ENCODE results near the gene NFATC2.

Gene NFATC2

GRCh38 chr20:51513545-51513944, 29.0 kb downstream of the NFATC2 start:
- DNase-seq, result no peak

DNA sequence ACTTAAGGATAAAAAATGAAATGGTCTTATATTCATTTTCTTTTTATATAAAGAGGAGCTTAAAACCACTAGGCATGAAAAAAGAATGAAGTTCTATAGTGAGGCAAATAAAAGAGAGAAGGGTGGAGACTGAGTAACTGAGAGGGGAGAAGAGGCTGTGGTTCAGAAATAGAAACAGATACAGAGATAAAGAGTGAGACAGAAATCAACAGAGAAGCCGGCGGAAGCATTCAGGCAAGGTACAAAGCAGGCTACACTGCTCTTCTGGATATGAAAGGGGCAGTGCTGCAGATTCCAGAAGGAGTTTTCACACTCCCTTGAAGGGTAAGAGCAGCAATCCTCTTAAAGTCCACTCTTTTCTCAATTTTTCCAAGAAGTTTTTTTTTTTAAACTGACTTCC, 29.9 kb downstream of the NFATC2 start:
- DNase-seq, result no peak

- DNase-seq, result no peak
Observed at GRCh38 chr20:51511861-51512619, 30.5 kb downstream of the NFATC2 start.

DNA sequence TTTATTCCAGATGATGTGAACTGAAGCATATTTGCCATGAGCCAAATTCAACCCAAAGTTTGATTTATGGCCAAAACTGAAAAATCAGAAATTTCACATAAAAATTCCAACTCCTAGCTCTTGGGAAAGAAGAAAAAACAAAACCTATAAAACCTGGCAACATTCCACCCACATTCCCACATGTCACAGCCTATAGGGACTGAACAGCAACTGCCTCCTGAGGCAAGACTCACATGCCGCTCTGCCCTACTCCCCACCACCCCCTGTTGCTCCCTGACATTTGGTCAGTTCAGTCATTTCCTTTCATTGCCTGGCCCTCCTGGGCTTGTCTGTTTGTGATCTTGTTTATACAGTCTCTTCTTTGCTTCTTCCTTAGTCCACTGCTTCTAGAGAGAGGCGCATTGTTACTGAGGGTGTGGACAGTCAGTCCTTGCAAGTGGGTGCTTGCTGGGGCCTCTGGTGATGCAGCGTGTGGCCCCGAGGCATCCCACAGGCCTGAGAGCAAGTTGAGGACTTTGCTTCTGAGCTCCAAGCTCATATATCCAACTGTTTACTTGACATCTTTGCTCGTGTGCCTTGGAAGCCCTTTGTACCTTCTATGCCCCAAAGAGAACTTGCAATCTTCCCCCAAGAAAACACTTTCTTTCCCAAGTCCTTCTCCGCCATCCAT, 31.4 kb downstream of the NFATC2 start:
- DNase-seq, result no peak

DNA sequence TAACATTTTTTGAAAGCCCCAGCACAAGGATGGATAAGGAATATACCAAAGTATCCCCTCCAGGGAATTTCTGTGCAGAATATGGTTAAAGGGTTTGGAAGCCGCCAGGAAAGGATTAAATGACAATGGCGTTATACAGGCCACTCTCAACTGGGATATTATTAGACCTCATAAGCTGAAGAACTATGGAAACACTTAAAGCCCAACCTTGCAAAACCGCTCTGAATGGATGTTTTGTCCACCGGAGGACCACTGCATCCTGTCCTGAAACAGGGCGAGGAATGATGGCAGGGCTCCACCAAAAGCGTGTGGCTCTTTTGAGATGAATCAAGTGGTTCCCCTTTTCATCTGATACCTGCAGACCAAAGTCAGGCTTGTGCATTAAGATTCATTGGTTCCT, 32.4 kb downstream of the NFATC2 start:
- DNase-seq, result no peak

DNA sequence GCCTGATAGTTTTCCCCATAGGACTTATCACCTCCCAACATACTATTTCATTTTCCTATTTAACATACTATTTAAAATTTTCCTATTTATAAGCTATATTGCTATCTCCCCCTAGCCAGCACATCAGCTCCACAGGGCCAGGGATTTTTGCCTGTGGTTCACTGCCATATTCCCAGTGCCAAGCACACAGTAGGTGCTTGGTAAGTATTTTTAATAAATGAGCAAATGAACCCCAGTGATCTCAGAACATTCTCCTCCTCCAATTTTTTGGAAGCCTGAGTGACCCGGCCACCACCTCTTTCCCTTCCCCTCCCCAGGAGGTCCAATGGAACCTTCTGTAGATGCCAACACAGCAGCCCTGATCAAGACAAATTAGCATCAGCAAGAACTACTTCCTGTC, 33.3 kb downstream of the NFATC2 start:
- no peak for DNase-seq

DNA sequence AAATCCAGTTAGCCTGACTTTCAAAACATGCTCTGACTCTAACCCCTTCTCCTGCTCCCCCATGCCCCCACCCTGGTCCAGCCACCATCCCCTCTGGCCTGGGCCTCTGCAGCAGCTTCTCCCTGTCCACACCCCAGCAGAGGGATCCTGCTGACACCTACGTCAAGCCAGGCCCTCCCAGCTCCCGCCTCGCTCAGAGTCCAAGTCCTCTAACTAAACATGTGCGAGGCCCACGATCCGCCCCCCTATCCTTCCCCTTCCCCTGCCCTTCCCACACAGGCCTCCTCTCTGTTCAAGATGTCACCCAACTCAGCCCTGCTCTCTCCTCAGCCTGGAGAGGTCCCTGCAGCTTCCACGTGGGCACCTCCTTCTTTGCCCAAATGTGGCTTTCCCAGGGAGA, 33.7 kb downstream of the NFATC2 start:
- DNase-seq, result no peak

DNA sequence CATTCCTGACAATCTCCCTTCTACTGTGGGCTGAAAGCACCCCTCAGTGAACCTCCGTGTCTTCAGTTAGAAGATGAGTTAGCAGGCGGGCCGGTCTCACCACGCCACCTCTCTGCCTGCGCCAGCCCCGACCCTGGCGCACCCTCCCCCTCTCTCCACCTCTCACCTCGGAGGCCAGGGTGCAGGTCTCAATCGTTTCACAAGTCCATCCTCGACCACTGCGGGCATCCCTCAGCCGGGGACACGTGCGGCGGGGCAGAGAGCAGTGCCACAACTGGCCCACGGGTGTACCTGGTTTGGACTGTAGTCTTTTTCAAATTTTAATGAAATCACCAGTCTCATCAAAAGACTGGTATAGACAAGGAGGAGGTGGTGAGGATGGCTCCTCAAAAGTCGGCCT, 34.4 kb downstream of the NFATC2 start:
- DNase-seq, result no peak

DNA sequence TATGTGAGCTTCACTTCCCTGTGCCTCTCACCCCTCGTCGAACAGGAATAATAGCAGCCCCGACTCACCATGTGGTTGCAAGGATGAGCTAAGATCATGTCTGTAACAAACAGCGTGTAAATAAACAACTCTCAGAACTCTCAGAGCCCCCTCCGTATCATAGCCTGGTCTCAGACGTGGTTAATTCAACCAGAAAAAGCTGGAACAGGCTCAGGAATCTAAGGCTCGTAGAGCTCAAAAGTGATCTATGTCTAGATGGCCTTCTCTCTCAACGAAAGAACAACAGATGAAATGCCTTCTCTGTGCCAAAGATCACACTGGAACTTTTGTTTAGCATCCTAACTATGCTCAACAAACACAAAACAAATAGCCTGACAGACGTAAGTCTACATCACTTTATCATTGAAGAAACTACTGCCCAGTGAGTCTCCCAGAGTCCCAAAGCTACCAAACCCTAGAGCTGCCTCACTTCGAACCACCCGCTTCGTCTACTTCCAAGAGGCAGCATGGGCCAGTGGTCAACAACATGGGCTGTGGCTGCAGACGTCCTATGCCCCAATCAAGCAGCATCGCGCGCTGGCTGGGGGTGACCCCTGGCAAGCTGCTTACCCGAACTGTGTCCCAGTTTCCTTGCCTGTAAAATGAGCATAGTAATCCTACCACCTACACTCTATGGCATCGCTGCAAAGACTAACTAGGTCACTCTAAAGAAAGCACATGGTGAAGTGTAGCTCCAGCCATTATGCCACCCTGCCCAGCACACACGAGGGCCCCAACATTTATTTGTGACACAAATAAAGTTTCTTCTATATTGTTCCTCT, 35.1 kb downstream of the NFATC2 start:
- DNase-seq, result no peak

- DNase-seq, result no peak
Observed at GRCh38 chr20:51506527-51507215, 35.8 kb downstream of the NFATC2 start.

GRCh38 chr20:51505566-51505965, 37.0 kb downstream of the NFATC2 start:
- DNase-seq, result no peak

GRCh38 chr20:51503376-51503775, 39.1 kb downstream of the NFATC2 start:
- no peak for DNase-seq

DNA sequence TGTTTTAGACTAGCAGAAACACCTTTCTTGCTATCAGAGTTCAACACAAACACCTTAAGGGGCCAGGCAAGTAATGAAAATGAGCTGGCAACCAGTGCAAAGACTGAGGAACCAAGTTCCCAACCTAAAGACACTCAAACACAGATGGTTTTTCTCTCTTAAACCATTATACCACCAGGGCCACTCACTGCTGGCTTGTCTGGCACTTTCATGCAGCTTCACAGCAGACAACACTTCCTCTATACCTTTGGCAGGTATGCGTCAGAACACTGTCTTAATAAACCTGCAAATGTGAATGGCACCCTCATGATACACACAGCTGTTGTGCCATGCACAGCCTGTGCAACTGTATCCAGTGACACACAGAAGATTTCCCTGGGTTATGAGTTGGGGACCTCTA, 41.6 kb downstream of the NFATC2 start:
- DNase-seq, result no peak

DNA sequence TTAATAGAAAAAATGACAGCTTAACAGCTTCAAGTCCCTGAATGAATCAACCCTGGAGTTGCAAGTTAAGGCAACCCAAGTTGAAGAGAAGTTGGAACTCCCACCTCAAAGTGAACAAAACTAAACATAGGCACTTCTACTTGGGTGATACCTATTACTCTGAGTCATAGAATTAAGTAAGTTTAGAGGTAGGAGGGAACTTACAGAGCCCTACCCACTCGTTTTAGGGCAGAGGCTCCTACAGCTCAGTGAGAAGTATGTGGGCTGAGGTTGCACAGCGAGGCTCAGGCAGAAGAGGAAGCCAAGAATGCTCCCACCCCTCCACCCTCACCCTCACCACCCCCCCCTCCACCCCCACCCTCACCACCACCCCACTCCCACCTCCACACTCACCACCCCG, 42.2 kb downstream of the NFATC2 start:
- DNase-seq, result no peak

- DNase-seq, result no peak
Observed at GRCh38 chr20:51498765-51499540, 43.6 kb downstream of the NFATC2 start.

GRCh38 chr20:51497542-51498467, 44.7 kb downstream of the NFATC2 start:
- DNase-seq, result no peak

GRCh38 chr20:51496964-51497363, 45.6 kb downstream of the NFATC2 start:
- DNase-seq, result no peak

- no peak for DNase-seq
Observed at GRCh38 chr20:51495921-51496545, 46.5 kb downstream of the NFATC2 start.

DNA sequence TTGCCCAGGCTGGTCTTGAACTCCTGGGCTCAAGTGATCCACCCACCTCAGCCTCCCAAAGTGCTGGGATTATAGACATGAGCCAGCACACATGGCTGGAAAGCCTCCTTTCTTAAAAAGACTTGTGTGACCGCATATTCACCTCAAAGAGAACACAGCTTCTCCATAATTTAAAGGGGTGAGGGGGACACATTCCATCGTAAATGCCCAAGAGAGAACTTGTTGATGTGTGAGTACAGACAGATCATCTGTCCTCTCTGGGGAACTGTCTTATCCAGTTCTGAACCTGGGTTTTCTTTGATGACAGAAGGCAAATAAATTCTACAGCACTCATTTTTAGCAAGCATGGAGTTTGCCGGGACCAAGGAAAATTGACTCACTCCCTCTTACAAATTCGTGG, 47.2 kb downstream of the NFATC2 start:
- DNase-seq, result no peak

DNA sequence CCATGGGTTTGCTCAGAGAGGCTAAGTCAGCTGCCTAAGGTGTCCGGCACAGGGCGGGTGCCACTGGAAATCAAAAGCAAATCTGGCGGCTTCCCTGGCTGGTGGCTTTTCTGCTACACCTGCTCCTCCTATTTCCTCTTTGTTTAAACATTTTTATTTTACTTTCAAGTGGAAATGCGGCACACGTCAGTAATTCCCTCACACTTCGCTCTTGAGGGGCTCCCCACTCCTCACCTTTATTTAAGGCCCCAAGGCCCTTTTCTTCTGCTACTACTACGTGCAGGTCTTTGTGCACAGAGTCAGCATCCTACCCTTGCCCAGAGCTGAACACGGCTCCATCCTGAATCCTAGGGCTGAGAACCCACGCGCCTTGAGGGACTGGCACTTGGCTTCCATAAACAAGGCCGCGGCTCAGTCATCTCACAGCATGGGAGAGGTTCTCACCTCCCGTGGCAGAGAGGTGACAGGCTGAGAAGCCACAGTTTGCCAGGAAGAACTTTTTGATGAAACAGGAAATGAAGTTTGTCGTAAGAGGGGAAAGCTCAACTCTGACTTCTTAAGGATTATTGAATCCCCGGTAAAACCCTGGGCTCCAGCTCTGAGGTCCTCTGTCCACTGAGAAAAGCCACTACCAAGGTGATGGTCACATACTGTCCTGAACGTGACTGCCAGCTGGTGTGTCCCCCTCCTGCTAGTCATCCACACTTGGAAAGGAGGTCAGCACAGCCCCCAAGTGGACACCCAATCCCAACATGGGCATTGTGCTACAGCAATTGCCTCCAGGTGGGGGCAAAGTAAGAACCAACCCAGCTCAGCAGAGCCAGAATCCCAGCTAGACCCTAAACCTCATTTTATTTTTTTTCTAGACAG, 48.0 kb downstream of the NFATC2 start:
- no peak for DNase-seq

Data from NCI-H524 treated with DMSO at 0.1 percent for 48 hours (cell line).